Measurements from ENCODE around the gene BATF. TPM values are rescaled to one million over a fixed set of nuclear protein-coding genes. Genes with fewer than 3 reads are reported as not detected.

Gene BATF
- total RNA-seq, 4 donors from 2014 or later, result 0.28 to 6.4 (median 1.3) TPM; not detected in 1

GRCh38 chr14:75501080-75501479 lies 21.2 kb upstream of the BATF start:
- DNase-seq, result no peak
- Histone ChIP-seq H3K4me1 (no peaks in the 10 kb centered on the region), H3K4me3 (no peak overlapping the region), H3K9me3 (no peaks in the 10 kb centered on the region), H3K27ac (no peak overlapping the region), H3K27me3 (no peaks in the 10 kb centered on the region), H3K36me3 (no peaks in the 10 kb centered on the region)
- intact Hi-C loops (cut with DNase I; ENCODE audit: low total_unique reads), result no loop called here
- no peak for TF ChIP-seq POLR2A (IDR thresholded peaks at IDR 0.05)
- no peak for TF ChIP-seq CTCF (IDR thresholded peaks at IDR 0.05)

GRCh38 chr14:75504411-75504810 lies 17.9 kb upstream of the BATF start:
- Histone ChIP-seq H3K4me1 (no peaks in the 10 kb centered on the region), H3K27me3 (no peaks in the 10 kb centered on the region), H3K27ac (no peak overlapping the region), H3K9me3 (no peaks in the 10 kb centered on the region), H3K36me3 (no peaks in the 10 kb centered on the region), H3K4me3 (no peak overlapping the region)
- TF ChIP-seq CTCF (IDR thresholded peaks at IDR 0.05) (no peak), POLR2A (IDR thresholded peaks at IDR 0.05) (no peak)
- DNase-seq, result no peak
- intact Hi-C loops (cut with DNase I; ENCODE audit: low total_unique reads), result no loop called here

GRCh38 chr14:75506930-75507329 lies 15.3 kb upstream of the BATF start:
- Histone ChIP-seq H3K27ac (no peak overlapping the region), H3K4me1 (no peaks in the 10 kb centered on the region), H3K9me3 (peaks cover 0 to 5% of the 10 kb centered on the region in 2 donors), H3K36me3 (no peaks in the 10 kb centered on the region), H3K4me3 (no peak overlapping the region), H3K27me3 (no peaks in the 10 kb centered on the region)
- no peak for DNase-seq
- intact Hi-C loops (cut with DNase I; ENCODE audit: low total_unique reads), result no loop called here
- TF ChIP-seq CTCF (IDR thresholded peaks at IDR 0.05) (no peak), POLR2A (IDR thresholded peaks at IDR 0.05) (no peak)

GRCh38 chr14:75510547-75510946 lies 11.7 kb upstream of the BATF start:
- peaks cover 0 to 5% of the 10 kb centered on the region in 2 donors for H3K9me3 ChIP-seq
- H3K27me3 ChIP-seq, result no peaks in the 10 kb centered on the region
- no peak overlapping the region for H3K27ac ChIP-seq
- intact Hi-C loops (cut with DNase I; ENCODE audit: low total_unique reads), result no loop called here
- H3K4me1 ChIP-seq, result no peaks in the 10 kb centered on the region
- no peak for DNase-seq
- TF ChIP-seq CTCF (IDR thresholded peaks at IDR 0.05), result no peak
- no peak for TF ChIP-seq POLR2A (IDR thresholded peaks at IDR 0.05)
- H3K36me3 ChIP-seq, result no peaks in the 10 kb centered on the region
- H3K4me3 ChIP-seq, result no peak overlapping the region

GRCh38 chr14:75511201-75511600 lies 11.1 kb upstream of the BATF start:
- H3K27ac ChIP-seq, result no peak overlapping the region
- TF ChIP-seq CTCF (IDR thresholded peaks at IDR 0.05) (no peak), POLR2A (IDR thresholded peaks at IDR 0.05) (no peak)
- no peak overlapping the region for H3K4me3 ChIP-seq
- no peaks in the 10 kb centered on the region for H3K27me3 ChIP-seq
- H3K4me1 ChIP-seq, result no peaks in the 10 kb centered on the region
- H3K9me3 ChIP-seq, result peaks cover 0 to 5% of the 10 kb centered on the region in 2 donors
- intact Hi-C loops (cut with DNase I; ENCODE audit: low total_unique reads), result no loop called here
- no peaks in the 10 kb centered on the region for H3K36me3 ChIP-seq
- no peak for DNase-seq

Data from uterus (tissue), 4 donors.